ENCODE results near the gene CD302. TPM values are rescaled to one million over a fixed set of nuclear protein-coding genes. Genes with fewer than 3 reads are reported as not detected.

Gene CD302
- total RNA-seq, 1 experiment from 2014 or later, result 0.68 TPM

GRCh38 chr2:159798376-159798725 is 343 bp upstream of the CD302 start:
- Mint-ChIP-seq H3K27me3 (ENCODE audit: low read depth) (peaks cover 59% of the 10 kb centered on the region), H3K4me3 (peak overlapping the region; percentile 55 to 72), H3K36me3 (ENCODE audit: insufficient read depth in 1 of 3, low read depth in 3 of 3) (no peaks in the 10 kb centered on the region)

More at GRCh38 chr2:159798376-159798725, 343 bp upstream of the CD302 start:
- no peak overlapping the region for H3K18ac ChIP-seq (ENCODE audit: insufficient read length, low read depth, low read length)
- peaks cover 12% of the 10 kb centered on the region; the same call in 1 of the 2 replicates for H3K27me3 ChIP-seq (ENCODE audit: insufficient read depth, low read length)
- no peak overlapping the region for H4K8ac ChIP-seq (replicated peaks; ENCODE audit: insufficient read length, low read depth, low read length)
- no CpG with 5 or more reads among the region's 9 CpGs for WGBS (ENCODE audit: extremely low coverage, insufficient read length, low lambda C conversion rate)
- no peak overlapping the region for H4K5ac ChIP-seq (ENCODE audit: insufficient read length, low read depth, low read length)
- no peak for DNase-seq
- no peak for TF ChIP-seq CTCF (conservative IDR thresholded peaks at IDR 0.05)
- peaks cover 7 to 13% of the 10 kb centered on the region in 2 experiments for H3K4me1 Mint-ChIP-seq
- peaks cover 4% of the 10 kb centered on the region for H3K23me2 ChIP-seq (ENCODE audit: insufficient read length, low read depth, low read length, poor library complexity, severe bottlenecking)
- no peak overlapping the region for H4K91ac ChIP-seq (ENCODE audit: insufficient read length, low read depth, low read length)
- H3K4ac ChIP-seq (ENCODE audit: low read depth, low read length), result no peak overlapping the region
- no peak overlapping the region for H2BK15ac ChIP-seq (ENCODE audit: low read depth, low read length)
- no peak overlapping the region for H3K56ac ChIP-seq (ENCODE audit: insufficient read length, low read depth, low read length)
- no peak overlapping the region for H3T11ph ChIP-seq (ENCODE audit: low read length)
- H2BK12ac ChIP-seq (ENCODE audit: insufficient read length, low read depth, low read length), result no peak overlapping the region
- H3K27ac Mint-ChIP-seq, result no peak overlapping the region
- H2AFZ ChIP-seq (ENCODE audit: low read length), result no peak overlapping the region
- no peaks in the 10 kb centered on the region for H3K9me3 ChIP-seq (ENCODE audit: control insufficient read depth, low read depth, low read length)
- H2BK120ac ChIP-seq (ENCODE audit: low read depth, low read length, poor library complexity, severe bottlenecking), result no peak overlapping the region
- no peak overlapping the region for H2AK5ac ChIP-seq (ENCODE audit: insufficient read length, low read length)
- no peaks in the 10 kb centered on the region for H3K9me3 Mint-ChIP-seq
- H3K4me2 ChIP-seq (ENCODE audit: insufficient read depth, insufficient read length, low read length), result peak overlapping the region; percentile 44
- H3K23ac ChIP-seq (ENCODE audit: insufficient read length, low read depth, low read length), result no peak overlapping the region
- H2BK20ac ChIP-seq (ENCODE audit: low read depth, low read length, poor library complexity, severe bottlenecking), result no peak overlapping the region
- H4K20me1 ChIP-seq (ENCODE audit: control insufficient read depth, insufficient read depth, insufficient read length), result no peaks in the 10 kb centered on the region
- no peak overlapping the region for H2BK5ac ChIP-seq (ENCODE audit: insufficient read length, low read length)
- H3K79me1 ChIP-seq (ENCODE audit: insufficient read depth, low read depth, low read length, poor library complexity, severe bottlenecking), result no peaks in the 10 kb centered on the region
- no peaks in the 10 kb centered on the region for H3K4me1 ChIP-seq (ENCODE audit: insufficient read depth, low read length)
- no peak overlapping the region for H3K9ac ChIP-seq (ENCODE audit: extremely low read depth, insufficient read length, low read length)
- H3K14ac ChIP-seq (ENCODE audit: insufficient read depth, low read length), result no peak overlapping the region
- H3K27ac ChIP-seq (ENCODE audit: insufficient read length, low read depth, low read length), result no peak overlapping the region
- H3K79me2 ChIP-seq (ENCODE audit: insufficient read depth, low read length), result no peaks in the 10 kb centered on the region
